GM12878 (cell line): ENCODE results near the gene TRIM71. TPM values are rescaled to one million over a fixed set of nuclear protein-coding genes. Genes with fewer than 3 reads are reported as not detected.
A peak's percentile ranks its signal among the peaks of the same experiment; 100 is the strongest.

Source experiments
- ATAC-seq: fragments of 200-7000 bp; cut with Tn5 transposase; 3 replicates; pipeline ENCODE4 v1.9.1; 2020; ENCODE audit warnings: mild to moderate bottlenecking, moderate library complexity
- Bru-seq: library from RNA; stranded (reverse); fragments of 400-500 nt; gene quantifications from one replicate; lab custom pipeline; 2021; lab: Mats Ljungman, UMichigan
- BruChase-seq, 2 experiments: library from RNA; stranded (reverse); fragments of 400-500 nt; gene quantifications; one replicate each; lab custom pipeline; 2021; lab: Mats Ljungman, UMichigan
- BruUV-seq: library from RNA; stranded (reverse); fragments of 400-500 nt; replicated peaks from 2 replicates; lab custom pipeline; 2021; lab: Mats Ljungman, UMichigan
- CTCF ChIA-PET: fragments of 300-600 bp; sonication (Branson Sonifier 250); formaldehyde crosslinking; extraction: SDS; loops from one replicate; lab custom pipeline; 2021; ENCODE audit warnings: inconsistent platforms; lab: Yijun Ruan, JAX
- POLR2A ChIA-PET: fragments of 350-600 bp; formaldehyde crosslinking; extraction: SDS; loops from one replicate; lab custom pipeline; 2021; ENCODE audit warnings: inconsistent platforms; lab: Charles Lee
- RAD21 ChIA-PET: fragments of 300-600 bp; sonication (Branson Sonifier 250); formaldehyde crosslinking; loops from one replicate; lab custom pipeline; 2023; ENCODE audit warnings: antibody characterized with exemption; ENCODE audit not compliant: unreplicated experiment; lab: Charles Lee
- SMC1A ChIA-PET: fragments of 300-600 bp; sonication (Branson Sonifier 250); formaldehyde crosslinking; loops from one replicate; lab custom pipeline; 2023; ENCODE audit not compliant: unreplicated experiment, uncharacterized antibody; lab: Charles Lee
- DNase-seq: peaks from one replicate; pipeline ENCODE4 v3.0.0-alpha.2; 2011; ENCODE audit warnings: low read depth, low spot score
- FAIRE-seq: peaks from 3 replicates; lab custom pipeline; 2011; peaks lifted over from hg19 to GRCh38; lab: Jason Lieb, UNC
- H2AFZ ChIP-seq: 2 replicates; pipeline ENCODE4 v1.6.0; 2011; ENCODE audit warnings: low read depth, low read length, control low read depth; ENCODE audit not compliant: control insufficient read depth
- H3K27ac ChIP-seq: 2 replicates; pipeline ENCODE4 v1.5.1; 2011; ENCODE audit warnings: control low read depth; ENCODE audit not compliant: control insufficient read depth, insufficient read depth
- H3K27me3 ChIP-seq, 2 experiments: replicated peaks in 1 of 2; 2 replicates each; pipeline versions ENCODE4 v1.6.0 to v1.6.1; 2011; ENCODE audit warnings: low read length in 1 of 2; ENCODE audit not compliant: control insufficient read depth in 2 of 2, insufficient read depth in 2 of 2
- H3K36me3 ChIP-seq, 2 experiments: 2 replicates each; pipeline ENCODE4 v1.5.1; 2011; ENCODE audit warnings: low read length in 1 of 2; ENCODE audit not compliant: control insufficient read depth in 2 of 2, insufficient read depth in 2 of 2
- H3K4me1 ChIP-seq: 2 replicates; pipeline ENCODE4 v1.6.1; 2011; ENCODE audit warnings: mild to moderate bottlenecking, low read length, moderate library complexity, mixed read lengths; ENCODE audit not compliant: control insufficient read depth, insufficient read depth
- H3K4me2 ChIP-seq: 2 replicates; pipeline ENCODE4 v1.6.0; 2011; ENCODE audit warnings: control low read depth; ENCODE audit not compliant: control insufficient read depth, insufficient read depth
- H3K4me3 ChIP-seq: fragments of 200-600 bp; sonication (generic); 2 replicates; pipeline ENCODE4 v1.5.1; 2016
- H3K79me2 ChIP-seq: 2 replicates; pipeline ENCODE4 v1.6.0; 2011; ENCODE audit warnings: low read length; ENCODE audit not compliant: control insufficient read depth, insufficient read depth
- H3K9ac ChIP-seq: 2 replicates; pipeline ENCODE4 v1.8.0; 2011; ENCODE audit warnings: low read length, control low read depth, mixed read lengths; ENCODE audit not compliant: control insufficient read depth, insufficient read depth
- H3K9me3 ChIP-seq: replicated peaks from 3 replicates; pipeline ENCODE4 v1.5.1; 2011; ENCODE audit warnings: mild to moderate bottlenecking, low read length; ENCODE audit not compliant: control insufficient read depth, insufficient read depth
- H4K20me1 ChIP-seq: 2 replicates; pipeline ENCODE4 v1.6.0; 2011; ENCODE audit not compliant: control insufficient read depth, insufficient read depth
- CREM ChIP-seq: IDR thresholded peaks from 2 replicates; pipeline ENCODE4 v1.6.1; 2014; ENCODE audit warnings: antibody characterized with exemption, low read depth
- NR2F1 ChIP-seq: fragments of 450-650 bp; conservative IDR thresholded peaks from 2 replicates; pipeline ENCODE4 v1.6.1; 2017; ENCODE audit warnings: mild to moderate bottlenecking
- REST ChIP-seq: IDR thresholded peaks from 2 replicates; pipeline ENCODE4 v1.6.1; 2012; ENCODE audit warnings: mild to moderate bottlenecking, low read depth, low read length
- SRF ChIP-seq, 2 experiments: IDR thresholded peaks; 2 replicates each; pipeline ENCODE4 v1.6.1; 2011; ENCODE audit warnings: low read depth in 2 of 2, low read length in 2 of 2, mild to moderate bottlenecking in 1 of 2, moderate library complexity in 1 of 2
- SUZ12 ChIP-seq: fragments of 200-600 bp; sonication (generic); IDR thresholded peaks from one replicate; pipeline ENCODE4 v1.6.1; 2018; ENCODE audit warnings: antibody characterized with exemption, mild to moderate bottlenecking; ENCODE audit not compliant: unreplicated experiment
- TCF12 ChIP-seq: IDR thresholded peaks from 2 replicates; pipeline ENCODE4 v1.6.1; 2011; ENCODE audit warnings: low read depth, mild to moderate bottlenecking, low read length
- WGBS: methylation state at CpG from one replicate; pipeline ENCODE4 v1.1.6; 2016; ENCODE audit warnings: low lambda C conversion rate; ENCODE audit not compliant: insufficient replicate concordance, insufficient coverage; ENCODE audit errors: missing lambda C conversion rate; 5-methylcytosine and 5-hydroxymethylcytosine counted together
- in situ Hi-C: fragments of 300-500 bp; cut with MboI; formaldehyde crosslinking; loops from 9 replicates; pipeline ENCODE4 v1.14.3; 2018; ENCODE audit warnings: mixed read lengths
- intact Hi-C: fragments of 100-400 bp; cut with micrococcal nuclease; formaldehyde crosslinking; loops from one replicate; pipeline ENCODE4 v1.14.2; 2022; ENCODE audit not compliant: unreplicated experiment
- long read RNA-seq, 2 experiments: library from polyadenylated mRNA; unstranded; transcript quantifications; one replicate each; pipeline ENCODE4 v2.0.0, GENCODE V29; 2019 to 2020
- polyA minus RNA-seq, 3 experiments: library from RNA; depleted of rRNA, polyadenylated mRNA; stranded (reverse); fragments of >200 nt; gene quantifications; 2 replicates each; pipeline ENCODE4 v1.2.3, GENCODE V29; 2011
- polyA plus RNA-seq, 11 experiments: library from polyadenylated mRNA; depleted of rRNA in 4 of 11; unstranded in 6 of 11; stranded (reverse) in 5 of 11; fragments of >200 nt; fragmentation: Nextera tagmentation in 4 of 11; fragmentation: Illumina TruSeq in 1 of 11; extraction: Ambion mirVana in 4 of 11; extraction: Trizol in 1 of 11; gene quantifications; 1 replicate in 1 of 11; 2 replicates in 10 of 11; pipeline versions ENCODE4 v1.2.1 to v1.2.3, GENCODE V29; 2011 to 2016; ENCODE audit warnings: inconsistent platforms in 2 of 11, missing spikeins in 2 of 11, low read depth in 1 of 11
- total RNA-seq, 4 experiments: library from RNA; depleted of rRNA in 3 of 4; stranded (reverse); fragments of >200 nt in 3 of 4; fragmentation: Illumina TruSeq in 1 of 4; extraction: Trizol in 1 of 4; gene quantifications; 2 replicates each; pipeline versions ENCODE4 v1.2.1 to v1.2.3, GENCODE V29; 2013 to 2021
- TF ChIP-seq, protein P1 (sequence below): fragments of 450-650 bp; IDR thresholded peaks from 2 replicates; pipeline ENCODE4 v1.6.1; 2016; ENCODE audit warnings: mild to moderate bottlenecking

The TRIM71 gene
- total RNA-seq (2013; cell fraction: nucleolus; rRNA removed) = 0.10 and 0.12 TPM in 2 replicates
- 0.17 and 0.27 TPM in 2 replicates for total RNA-seq (2014; rRNA removed)
- 0.18 and 0.27 TPM in 2 replicates for total RNA-seq (2014; rRNA removed; fragmentation: Illumina TruSeq; extraction: Trizol)
- total RNA-seq (2021) = 0.48 and 0.69 TPM in 2 replicates
- 0.05 TPM for polyA plus RNA-seq (2011; ENCODE audit: low read depth)
- polyA plus RNA-seq (2011; rRNA removed) = 1.8 and 1.9 TPM in 2 replicates
- polyA plus RNA-seq (2011; cell fraction: cytosol; rRNA removed) = 1.2 and 1.3 TPM in 2 replicates
- 2.0 and 2.9 TPM in 2 replicates for polyA plus RNA-seq (2011; cell fraction: nucleus; rRNA removed)
- 0.03 TPM in 2 replicates for polyA plus RNA-seq (2012)
- polyA plus RNA-seq (2014; fragmentation: Illumina TruSeq; extraction: Trizol) = 0.16 and 0.24 TPM in 2 replicates
- polyA plus RNA-seq (2014; fragmentation: Nextera tagmentation; extraction: Ambion mirVana) = under 1 TPM; 0.02 to 0.08 TPM
- 0.14 and 0.16 TPM in 2 replicates for polyA plus RNA-seq (2014; rRNA removed)
- polyA plus RNA-seq (2016; fragmentation: Nextera tagmentation; extraction: Ambion mirVana) = under 1 TPM; 0.04 to 0.09 TPM
- polyA minus RNA-seq (2011; rRNA and poly(A)+ RNA removed) = 4.8 and 5.0 TPM in 2 replicates
- 2.7 and 2.8 TPM in 2 replicates for polyA minus RNA-seq (2011; cell fraction: cytosol; rRNA and poly(A)+ RNA removed)
- polyA minus RNA-seq (2011; cell fraction: nucleus; rRNA and poly(A)+ RNA removed) = 3.3 and 6.1 TPM in 2 replicates
- percentile 21 among the genes with signal in this experiment for Bru-seq, nascent RNA
- percentile 19 among the genes with signal in this experiment for BruChase-seq, experiment 1, labeled RNA remaining after a 6-hour chase
- BruChase-seq, experiment 2, labeled RNA remaining after a 2-hour chase = percentile 19 among the genes with signal in this experiment
- long read RNA-seq, experiment 1 = 0 reads
- long read RNA-seq, experiment 2, partial matches to known transcripts = 0 of 6 reads
- long read RNA-seq, experiment 2, other reads (novel, unspliced or antisense) = 6 of 6 reads

DNA sequence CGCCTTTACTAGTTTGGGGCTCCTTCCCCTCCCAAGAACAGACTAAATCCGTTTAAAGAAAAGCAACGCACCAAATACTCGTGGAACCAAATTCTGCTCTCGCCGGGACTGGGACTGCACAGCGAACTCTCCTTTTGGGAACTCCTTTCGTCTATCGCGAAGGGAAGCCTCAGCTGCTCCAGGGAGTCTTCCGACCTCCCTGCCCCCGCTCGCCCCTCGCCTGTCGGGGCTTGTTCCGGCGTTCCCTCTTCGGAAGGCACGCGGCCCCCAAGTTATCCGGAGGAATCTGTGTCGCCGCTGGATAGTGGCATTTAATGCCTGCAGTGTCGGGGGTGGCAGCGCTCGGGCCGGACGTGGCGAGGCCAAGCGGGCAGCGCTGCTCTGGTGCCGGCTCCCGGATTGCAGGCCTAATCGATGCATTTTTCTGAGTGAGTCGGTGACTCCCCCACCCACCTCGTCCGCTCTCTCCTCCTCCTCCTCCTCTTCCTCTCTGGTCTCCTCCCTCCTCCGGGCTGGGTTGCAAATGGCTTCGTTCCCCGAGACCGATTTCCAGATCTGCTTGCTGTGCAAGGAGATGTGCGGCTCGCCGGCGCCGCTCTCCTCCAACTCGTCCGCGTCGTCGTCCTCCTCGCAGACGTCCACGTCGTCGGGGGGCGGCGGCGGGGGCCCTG, at the start of gene TRIM71:
Gene TRIM71, plus strand, starts transcription at position 440 of the 671 bp plus-strand sequence. Its CDS starts 84 bp downstream, at position 524.
- no peaks in the 10 kb centered on the region for H3K4me1 ChIP-seq
- DNase-seq = no peak
- H3K9me3 ChIP-seq = no peaks in the 10 kb centered on the region
- in situ Hi-C loops (no loop called here), intact Hi-C loops (loop anchor here (10.0 kb wide), 1 partner anchor 87 kb away; no protein-coding TSS in a partner anchor)
- ChIA-PET RAD21 (no interaction called here), POLR2A (no interaction called here), SMC1A (no interaction called here), CTCF (no interaction called here)
- 36% methylated on average over 47 of the region's 59 CpGs for WGBS
- H3K4me3 ChIP-seq = peak within 1 kb of the TSS; percentile 32
- no peaks in the 10 kb centered on the region; a peak in 1 of 4 replicates for H3K36me3 ChIP-seq
- H3K79me2 ChIP-seq = no peaks in the 10 kb centered on the region
- peak within 1 kb of the TSS; percentile 12; the same call in 1 of the 2 replicates for H2AFZ ChIP-seq
- no peak for TF ChIP-seq NR2F1
- no peak for TF ChIP-seq REST
- TF ChIP-seq, protein P1, sequence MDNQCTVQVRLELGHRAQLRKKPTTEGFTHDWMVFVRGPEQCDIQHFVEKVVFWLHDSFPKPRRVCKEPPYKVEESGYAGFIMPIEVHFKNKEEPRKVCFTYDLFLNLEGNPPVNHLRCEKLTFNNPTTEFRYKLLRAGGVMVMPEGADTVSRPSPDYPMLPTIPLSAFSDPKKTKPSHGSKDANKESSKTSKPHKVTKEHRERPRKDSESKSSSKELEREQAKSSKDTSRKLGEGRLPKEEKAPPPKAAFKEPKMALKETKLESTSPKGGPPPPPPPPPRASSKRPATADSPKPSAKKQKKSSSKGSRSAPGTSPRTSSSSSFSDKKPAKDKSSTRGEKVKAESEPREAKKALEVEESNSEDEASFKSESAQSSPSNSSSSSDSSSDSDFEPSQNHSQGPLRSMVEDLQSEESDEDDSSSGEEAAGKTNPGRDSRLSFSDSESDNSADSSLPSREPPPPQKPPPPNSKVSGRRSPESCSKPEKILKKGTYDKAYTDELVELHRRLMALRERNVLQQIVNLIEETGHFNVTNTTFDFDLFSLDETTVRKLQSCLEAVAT = peak; percentile 38; the same call in 1 of the 2 replicates
- peak; percentile 1 for TF ChIP-seq SUZ12
- TF ChIP-seq TCF12 = no peak
- no peak for TF ChIP-seq SRF (IDR thresholded peaks at IDR 0.05; ENCODE audit: low read depth in 2 of 2, low read length in 2 of 2)
- no peak for TF ChIP-seq CREM
- peak within 1 kb of the TSS; percentile 74 for H3K4me2 ChIP-seq
- BruUV-seq = no TSS peak
- ATAC-seq = peak; percentile 30
- H3K27ac ChIP-seq = no peak within 1 kb of the TSS
- peaks cover 16 to 19% of the 10 kb centered on the region in 2 experiments for H3K27me3 ChIP-seq
- no peak within 1 kb of the TSS for H3K9ac ChIP-seq
- no peaks in the 10 kb centered on the region for H4K20me1 ChIP-seq
- no peak for FAIRE-seq
